ENCODE results near the gene IL31RA.

IL31RA gene

DNA sequence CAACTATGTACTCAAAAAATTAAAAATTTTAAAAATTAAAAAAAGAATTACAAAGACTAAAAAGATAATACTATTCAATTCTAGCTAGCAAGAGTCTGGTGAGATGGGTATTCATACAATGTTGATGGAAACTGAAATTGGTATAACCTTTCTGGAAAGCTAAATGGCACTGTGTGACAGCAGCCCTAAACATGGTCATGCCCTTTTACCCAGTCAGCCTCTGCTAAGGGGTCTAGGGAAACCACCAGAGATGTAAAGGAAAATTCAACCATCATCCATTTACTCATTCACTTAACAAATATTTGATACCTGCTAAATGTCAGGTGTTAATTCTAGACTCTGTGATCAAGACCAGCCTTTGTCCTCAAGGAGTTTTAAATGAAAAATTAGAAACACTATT, 29.3 kb downstream of the IL31RA start:
- H3K4me3 ChIP-seq (ENCODE audit: low read depth, low read length) = no peak overlapping the region
- H3K27me3 ChIP-seq (ENCODE audit: insufficient read depth, low read length) = no peaks in the 10 kb centered on the region
- no peaks in the 10 kb centered on the region for H3K4me1 ChIP-seq (ENCODE audit: control insufficient read depth, insufficient read depth, low read length, unreplicated experiment)
- no peak overlapping the region for H3K27ac ChIP-seq (ENCODE audit: low read depth, low read length)
- H3K79me2 ChIP-seq (ENCODE audit: control insufficient read depth, insufficient read depth, low read length, unreplicated experiment) = no peaks in the 10 kb centered on the region
- no peak overlapping the region for H2AFZ ChIP-seq (ENCODE audit: low read length, unreplicated experiment)
- no peaks in the 10 kb centered on the region for H3K36me3 ChIP-seq (ENCODE audit: insufficient read depth, low read length)

DNA sequence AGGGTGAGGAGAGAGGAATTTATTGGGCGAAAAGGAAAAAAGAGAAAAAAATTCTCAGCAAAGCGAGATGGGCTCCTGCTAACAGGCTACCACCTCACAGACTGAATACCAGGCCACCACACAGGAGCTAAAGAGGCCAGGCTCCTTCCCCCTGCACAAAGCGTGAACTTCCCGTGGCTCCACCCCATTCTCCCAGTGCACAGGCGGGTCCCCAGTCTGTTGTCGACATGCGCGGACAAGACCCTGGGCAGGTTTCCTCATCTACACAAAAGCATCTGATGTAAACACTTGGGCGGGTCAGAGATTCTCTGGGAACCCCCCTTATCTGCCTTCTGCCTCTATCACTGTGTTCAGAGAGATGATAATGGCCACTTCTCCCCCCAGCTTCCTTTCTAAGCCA, 34.2 kb downstream of the IL31RA start:
- H3K36me3 ChIP-seq (ENCODE audit: insufficient read depth, low read length) = no peaks in the 10 kb centered on the region
- H3K4me1 ChIP-seq (ENCODE audit: control insufficient read depth, insufficient read depth, low read length, unreplicated experiment) = no peaks in the 10 kb centered on the region
- no peaks in the 10 kb centered on the region for H3K79me2 ChIP-seq (ENCODE audit: control insufficient read depth, insufficient read depth, low read length, unreplicated experiment)
- no peaks in the 10 kb centered on the region for H3K27me3 ChIP-seq (ENCODE audit: insufficient read depth, low read length)
- H2AFZ ChIP-seq (ENCODE audit: low read length, unreplicated experiment) = no peak overlapping the region
- no peak overlapping the region for H3K27ac ChIP-seq (ENCODE audit: low read depth, low read length)
- no peak overlapping the region for H3K4me3 ChIP-seq (ENCODE audit: low read depth, low read length)

DNA sequence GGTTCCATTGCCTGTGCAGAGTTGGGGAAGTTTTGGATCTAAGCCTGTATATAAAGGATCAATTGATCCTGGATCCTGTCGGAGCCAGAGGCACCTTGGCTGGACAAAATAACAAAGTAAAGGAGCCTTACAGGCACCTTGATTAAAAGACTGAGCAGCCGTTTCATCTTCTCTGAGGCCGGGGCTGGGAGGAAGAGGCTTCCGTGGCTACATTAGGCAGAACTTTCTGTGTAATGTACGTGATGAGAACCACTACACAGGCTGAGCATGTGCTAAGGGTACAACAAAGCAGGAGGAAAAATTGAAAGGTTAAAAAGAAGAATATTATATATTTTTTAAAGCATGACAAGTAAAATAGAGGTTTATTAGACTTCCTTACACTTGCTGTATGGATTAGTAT, 37.0 kb downstream of the IL31RA start:
- H3K4me1 ChIP-seq (ENCODE audit: control insufficient read depth, insufficient read depth, low read length, unreplicated experiment) = no peaks in the 10 kb centered on the region
- no peaks in the 10 kb centered on the region for H3K27me3 ChIP-seq (ENCODE audit: insufficient read depth, low read length)
- no peaks in the 10 kb centered on the region for H3K36me3 ChIP-seq (ENCODE audit: insufficient read depth, low read length)
- no peak overlapping the region for H3K4me3 ChIP-seq (ENCODE audit: low read depth, low read length)
- no peak overlapping the region for H2AFZ ChIP-seq (ENCODE audit: low read length, unreplicated experiment)
- H3K27ac ChIP-seq (ENCODE audit: low read depth, low read length) = no peak overlapping the region
- no peaks in the 10 kb centered on the region for H3K79me2 ChIP-seq (ENCODE audit: control insufficient read depth, insufficient read depth, low read length, unreplicated experiment)

GRCh38 chr5:55892479-55892878, 41.3 kb downstream of the IL31RA start:
- no peaks in the 10 kb centered on the region for H3K27me3 ChIP-seq (ENCODE audit: insufficient read depth, low read length)
- H3K27ac ChIP-seq (ENCODE audit: low read depth, low read length) = no peak overlapping the region
- peaks cover 5% of the 10 kb centered on the region for H3K4me1 ChIP-seq (ENCODE audit: control insufficient read depth, insufficient read depth, low read length, unreplicated experiment)
- H3K36me3 ChIP-seq (ENCODE audit: insufficient read depth, low read length) = no peaks in the 10 kb centered on the region
- H3K79me2 ChIP-seq (ENCODE audit: control insufficient read depth, insufficient read depth, low read length, unreplicated experiment) = no peaks in the 10 kb centered on the region
- H2AFZ ChIP-seq (ENCODE audit: low read length, unreplicated experiment) = no peak overlapping the region
- no peak overlapping the region for H3K4me3 ChIP-seq (ENCODE audit: low read depth, low read length)

- peaks cover 13% of the 10 kb centered on the region for H3K4me1 ChIP-seq (ENCODE audit: control insufficient read depth, insufficient read depth, low read length, unreplicated experiment)
- H3K27me3 ChIP-seq (ENCODE audit: insufficient read depth, low read length) = no peaks in the 10 kb centered on the region
- H2AFZ ChIP-seq (ENCODE audit: low read length, unreplicated experiment) = no peak overlapping the region
- H3K79me2 ChIP-seq (ENCODE audit: control insufficient read depth, insufficient read depth, low read length, unreplicated experiment) = no peaks in the 10 kb centered on the region
- no peak overlapping the region for H3K27ac ChIP-seq (ENCODE audit: low read depth, low read length)
- no peaks in the 10 kb centered on the region for H3K36me3 ChIP-seq (ENCODE audit: insufficient read depth, low read length)
- H3K4me3 ChIP-seq (ENCODE audit: low read depth, low read length) = no peak overlapping the region
Measured at GRCh38 chr5:55894135-55894534, 43.0 kb downstream of the IL31RA start.

DNA sequence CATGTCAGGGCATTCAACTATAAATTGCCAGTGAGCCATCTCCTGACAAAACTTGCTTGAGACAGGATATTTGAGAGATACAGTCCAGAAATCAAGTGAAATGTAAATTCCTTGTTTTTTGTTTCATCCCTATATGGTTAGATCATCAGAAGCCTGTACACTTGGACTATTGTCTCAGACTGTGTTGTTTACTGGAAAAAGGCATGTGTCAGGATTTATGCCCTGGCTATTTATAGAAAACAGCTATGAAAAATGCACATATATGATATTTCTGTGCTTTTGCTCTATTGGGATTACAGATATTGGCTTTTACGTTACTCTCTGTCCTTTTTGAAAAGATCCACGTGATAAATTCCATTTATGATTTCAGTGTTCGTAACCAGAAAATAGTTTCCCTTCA, 44.2 kb downstream of the IL31RA start:
- peaks cover 25% of the 10 kb centered on the region for H3K4me1 ChIP-seq (ENCODE audit: control insufficient read depth, insufficient read depth, low read length, unreplicated experiment)
- H3K27me3 ChIP-seq (ENCODE audit: insufficient read depth, low read length) = no peaks in the 10 kb centered on the region
- H2AFZ ChIP-seq (ENCODE audit: low read length, unreplicated experiment) = no peak overlapping the region
- H3K27ac ChIP-seq (ENCODE audit: low read depth, low read length) = no peak overlapping the region
- H3K4me3 ChIP-seq (ENCODE audit: low read depth, low read length) = no peak overlapping the region
- H3K79me2 ChIP-seq (ENCODE audit: control insufficient read depth, insufficient read depth, low read length, unreplicated experiment) = no peaks in the 10 kb centered on the region
- no peaks in the 10 kb centered on the region for H3K36me3 ChIP-seq (ENCODE audit: insufficient read depth, low read length)

- Histone ChIP-seq H3K4me3 (ENCODE audit: low read depth, low read length) (no peak overlapping the region), H3K4me1 (ENCODE audit: control insufficient read depth, insufficient read depth, low read length, unreplicated experiment) (peaks cover 26% of the 10 kb centered on the region), H3K27ac (ENCODE audit: low read depth, low read length) (no peak overlapping the region), H3K27me3 (ENCODE audit: insufficient read depth, low read length) (no peaks in the 10 kb centered on the region), H2AFZ (ENCODE audit: low read length, unreplicated experiment) (no peak overlapping the region), H3K36me3 (ENCODE audit: insufficient read depth, low read length) (no peaks in the 10 kb centered on the region), H3K79me2 (ENCODE audit: control insufficient read depth, insufficient read depth, low read length, unreplicated experiment) (no peaks in the 10 kb centered on the region)
Measured at GRCh38 chr5:55896238-55896637, 45.1 kb downstream of the IL31RA start.

- H3K27ac ChIP-seq (ENCODE audit: low read depth, low read length) = no peak overlapping the region
- H2AFZ ChIP-seq (ENCODE audit: low read length, unreplicated experiment) = no peak overlapping the region
- no peaks in the 10 kb centered on the region for H3K79me2 ChIP-seq (ENCODE audit: control insufficient read depth, insufficient read depth, low read length, unreplicated experiment)
- peaks cover 26% of the 10 kb centered on the region for H3K4me1 ChIP-seq (ENCODE audit: control insufficient read depth, insufficient read depth, low read length, unreplicated experiment)
- H3K27me3 ChIP-seq (ENCODE audit: insufficient read depth, low read length) = no peaks in the 10 kb centered on the region
- no peaks in the 10 kb centered on the region for H3K36me3 ChIP-seq (ENCODE audit: insufficient read depth, low read length)
- no peak overlapping the region for H3K4me3 ChIP-seq (ENCODE audit: low read depth, low read length)
Measured at GRCh38 chr5:55896663-55897062, 45.5 kb downstream of the IL31RA start.

- H3K27ac ChIP-seq (ENCODE audit: low read depth, low read length) = peak overlapping the region; percentile 18; the same call in 1 of the 2 replicates
- H3K4me3 ChIP-seq (ENCODE audit: low read depth, low read length) = peak overlapping the region; percentile 67
- no peaks in the 10 kb centered on the region for H3K27me3 ChIP-seq (ENCODE audit: insufficient read depth, low read length)
- H3K36me3 ChIP-seq (ENCODE audit: insufficient read depth, low read length) = no peaks in the 10 kb centered on the region
- H2AFZ ChIP-seq (ENCODE audit: low read length, unreplicated experiment) = peak overlapping the region; percentile 95
- H3K79me2 ChIP-seq (ENCODE audit: control insufficient read depth, insufficient read depth, low read length, unreplicated experiment) = no peaks in the 10 kb centered on the region
- peaks cover 26% of the 10 kb centered on the region for H3K4me1 ChIP-seq (ENCODE audit: control insufficient read depth, insufficient read depth, low read length, unreplicated experiment)
Measured at GRCh38 chr5:55897206-55897894, 46.2 kb downstream of the IL31RA start.

DNA sequence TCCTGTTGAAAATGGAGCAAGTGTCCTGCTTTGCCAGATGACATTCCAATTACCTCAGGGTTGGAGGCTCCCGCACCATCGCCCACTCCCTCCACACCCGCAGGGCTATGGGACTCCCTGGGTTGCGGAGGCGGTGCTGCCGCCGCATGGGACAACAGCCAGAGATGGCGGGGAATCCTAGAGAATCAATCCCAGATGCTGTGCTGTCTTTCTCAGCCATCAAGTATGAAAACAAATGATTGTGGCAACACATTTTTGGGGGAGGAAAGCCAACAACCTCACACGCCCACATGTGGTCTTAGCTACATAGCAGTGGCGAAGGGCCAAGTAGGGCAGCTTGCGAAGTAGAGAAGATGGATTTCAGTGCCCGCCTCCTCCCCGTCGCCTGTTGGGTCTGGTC, 46.7 kb downstream of the IL31RA start:
- Histone ChIP-seq H3K27ac (ENCODE audit: low read depth, low read length) (peak overlapping the region; percentile 18; the same call in 1 of the 2 replicates), H3K79me2 (ENCODE audit: control insufficient read depth, insufficient read depth, low read length, unreplicated experiment) (no peaks in the 10 kb centered on the region), H3K27me3 (ENCODE audit: insufficient read depth, low read length) (no peaks in the 10 kb centered on the region), H3K4me1 (ENCODE audit: control insufficient read depth, insufficient read depth, low read length, unreplicated experiment) (peaks cover 26% of the 10 kb centered on the region), H2AFZ (ENCODE audit: low read length, unreplicated experiment) (peak overlapping the region; percentile 95), H3K36me3 (ENCODE audit: insufficient read depth, low read length) (no peaks in the 10 kb centered on the region), H3K4me3 (ENCODE audit: low read depth, low read length) (peak overlapping the region; percentile 67)

- H3K36me3 ChIP-seq (ENCODE audit: insufficient read depth, low read length) = no peaks in the 10 kb centered on the region
- no peaks in the 10 kb centered on the region for H3K27me3 ChIP-seq (ENCODE audit: insufficient read depth, low read length)
- no peak overlapping the region for H3K4me3 ChIP-seq (ENCODE audit: low read depth, low read length)
- peaks cover 33% of the 10 kb centered on the region for H3K4me1 ChIP-seq (ENCODE audit: control insufficient read depth, insufficient read depth, low read length, unreplicated experiment)
- H3K27ac ChIP-seq (ENCODE audit: low read depth, low read length) = no peak overlapping the region
- no peak overlapping the region for H2AFZ ChIP-seq (ENCODE audit: low read length, unreplicated experiment)
- H3K79me2 ChIP-seq (ENCODE audit: control insufficient read depth, insufficient read depth, low read length, unreplicated experiment) = no peaks in the 10 kb centered on the region
Measured at GRCh38 chr5:55899344-55899743, 48.2 kb downstream of the IL31RA start.
